Peyer's patch (tissue), 4 donors: Measurements from ENCODE around the gene TMEM238. TPM values are rescaled to one million over a fixed set of nuclear protein-coding genes. Genes with fewer than 3 reads are reported as not detected.
"Not testable (repeated sequence)": the region's sequence is repeated elsewhere in the genome, so short reads cannot be mapped to it uniquely, and the experiment has no call there.

Experiments
- DNase-seq, 3 donors: peaks; one replicate each; pipeline ENCODE4 v3.0.0-alpha.2; 2017 to 2019
- H3K27ac ChIP-seq, 4 donors: fragments of 200-600 bp; sonication (generic); one replicate each; pipeline ENCODE4 v1.5.1; 2016 to 2019
- H3K27me3 ChIP-seq, 2 donors: fragments of 200-600 bp; sonication (generic); one replicate each; pipeline ENCODE4 v1.5.1; 2019
- H3K36me3 ChIP-seq, 3 donors: fragments of 200-600 bp; sonication (generic); one replicate each; pipeline ENCODE4 v1.5.1; 2016 to 2019
- H3K4me1 ChIP-seq, 4 donors: fragments of 200-600 bp; sonication (generic); one replicate each; pipeline ENCODE4 v1.5.1; 2016 to 2019
- H3K4me3 ChIP-seq, 4 donors: fragments of 200-600 bp; sonication (generic); 1 replicate in 3 of 4; 2 replicates in 1 of 4; pipeline ENCODE4 v1.5.1; 2016 to 2019; ENCODE audit warnings: mild to moderate bottlenecking in 1 of 4
- H3K9me3 ChIP-seq, 4 donors: fragments of 200-600 bp; sonication (generic); one replicate each; pipeline ENCODE4 v1.5.1; 2016 to 2019; ENCODE audit warnings: mild to moderate bottlenecking in 1 of 4
- POLR2A ChIP-seq, 2 donors: fragments of 450-650 bp; IDR thresholded peaks; one replicate each; pipeline ENCODE4 v1.5.1; 2017; ENCODE audit warnings: antibody characterized with exemption in 2 of 2, mild to moderate bottlenecking in 2 of 2, moderate library complexity in 2 of 2
- total RNA-seq, 4 donors: library from RNA; depleted of rRNA; stranded (reverse); fragments of >200 nt; gene quantifications; one replicate each; pipeline ENCODE4 v1.1.0, GENCODE V29; 2016
- TF ChIP-seq, protein P1 (sequence below), 6 experiments: fragments of 450-650 bp in 4 of 6; fragments of 200-600 bp in 2 of 6; sonication (generic) in 1 of 6; IDR thresholded peaks; one replicate each; pipeline ENCODE4 v1.5.1; 2017 to 2019; ENCODE audit warnings: antibody characterized with exemption in 6 of 6, mild to moderate bottlenecking in 3 of 6, moderate library complexity in 1 of 6

Gene TMEM238
- total RNA-seq, 4 donors from 2014 or later, result 19.8 to 75.8 (median 61.6) TPM

DNA sequence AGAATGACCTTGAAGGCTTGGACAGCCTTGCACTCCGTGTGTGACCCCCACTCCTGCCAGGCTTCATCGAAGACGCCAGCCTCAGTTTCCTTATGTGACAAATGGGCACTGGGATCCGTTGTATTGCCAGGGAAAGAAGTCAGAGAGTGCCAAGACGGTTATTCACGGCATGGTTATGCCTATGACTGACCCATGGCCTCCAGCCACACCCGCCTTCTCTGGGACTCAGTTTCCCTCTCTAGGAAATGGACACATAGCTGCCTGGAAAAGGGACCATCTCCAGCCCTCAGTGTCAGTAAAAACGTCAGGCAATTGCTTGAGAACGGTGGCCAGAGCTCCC lies 24.4 kb upstream of the TMEM238 start:
- Histone ChIP-seq H3K4me3 (peak overlapping the region; percentile 81 to 93 (median 90)), H3K4me1 (peaks cover 6 to 18% (median 9%) of the 10 kb centered on the region in 4 donors), H3K36me3 (peaks cover 0 to 21% (median 0%) of the 10 kb centered on the region in 3 donors), H3K27me3 (no peaks in the 10 kb centered on the region), H3K9me3 (no peaks in the 10 kb centered on the region), H3K27ac (peak overlapping the region; percentile 90 to 96 (median 95))
- TF ChIP-seq, protein P1, sequence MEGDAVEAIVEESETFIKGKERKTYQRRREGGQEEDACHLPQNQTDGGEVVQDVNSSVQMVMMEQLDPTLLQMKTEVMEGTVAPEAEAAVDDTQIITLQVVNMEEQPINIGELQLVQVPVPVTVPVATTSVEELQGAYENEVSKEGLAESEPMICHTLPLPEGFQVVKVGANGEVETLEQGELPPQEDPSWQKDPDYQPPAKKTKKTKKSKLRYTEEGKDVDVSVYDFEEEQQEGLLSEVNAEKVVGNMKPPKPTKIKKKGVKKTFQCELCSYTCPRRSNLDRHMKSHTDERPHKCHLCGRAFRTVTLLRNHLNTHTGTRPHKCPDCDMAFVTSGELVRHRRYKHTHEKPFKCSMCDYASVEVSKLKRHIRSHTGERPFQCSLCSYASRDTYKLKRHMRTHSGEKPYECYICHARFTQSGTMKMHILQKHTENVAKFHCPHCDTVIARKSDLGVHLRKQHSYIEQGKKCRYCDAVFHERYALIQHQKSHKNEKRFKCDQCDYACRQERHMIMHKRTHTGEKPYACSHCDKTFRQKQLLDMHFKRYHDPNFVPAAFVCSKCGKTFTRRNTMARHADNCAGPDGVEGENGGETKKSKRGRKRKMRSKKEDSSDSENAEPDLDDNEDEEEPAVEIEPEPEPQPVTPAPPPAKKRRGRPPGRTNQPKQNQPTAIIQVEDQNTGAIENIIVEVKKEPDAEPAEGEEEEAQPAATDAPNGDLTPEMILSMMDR (IDR thresholded peaks at IDR 0.05), result no peak
- TF ChIP-seq POLR2A (IDR thresholded peaks at IDR 0.05), result no peak
- DNase-seq, result no peak

DNA sequence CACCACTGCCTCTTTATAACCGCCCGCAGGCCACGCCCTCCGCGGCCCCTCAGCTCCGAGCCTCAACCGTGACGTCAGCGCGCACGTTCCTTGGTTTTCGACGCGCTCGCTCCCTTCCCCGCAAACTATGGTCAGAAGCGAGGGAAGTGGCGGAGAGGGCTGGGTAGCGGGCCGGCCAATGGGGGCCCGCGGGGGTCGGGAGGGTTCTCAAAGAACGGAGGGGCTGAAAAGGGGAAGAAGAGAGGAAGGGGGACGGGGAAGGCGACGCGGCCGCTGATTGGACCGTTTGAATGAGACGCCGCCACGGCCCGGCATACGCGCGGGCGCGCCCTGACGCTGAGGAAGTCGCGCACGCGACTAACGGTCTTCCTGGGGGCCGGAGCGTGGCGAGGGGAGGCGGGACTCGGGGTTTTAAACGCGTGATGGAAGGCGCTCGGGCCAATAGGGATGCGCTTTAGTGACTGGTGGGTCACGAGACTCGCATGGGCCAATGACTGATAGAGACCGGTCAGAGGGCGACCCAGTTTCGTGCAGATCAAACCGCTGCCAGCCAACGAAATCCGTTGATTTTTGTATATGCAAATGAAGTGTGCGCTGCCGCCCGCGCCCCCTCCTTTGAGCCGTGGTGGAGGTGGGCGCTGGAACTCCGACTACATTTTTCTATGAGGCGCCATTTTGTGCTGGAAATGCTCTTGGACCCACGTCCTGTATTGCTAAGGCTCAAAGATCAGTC lies 23.9 kb upstream of the TMEM238 start:
- H3K27ac ChIP-seq, result peak overlapping the region; percentile 90 to 96 (median 95)
- DNase-seq, result peak; percentile 97 to 99 (median 98)
- peaks cover 0 to 27% (median 0%) of the 10 kb centered on the region in 3 donors for H3K36me3 ChIP-seq
- no peaks in the 10 kb centered on the region for H3K27me3 ChIP-seq
- TF ChIP-seq POLR2A (IDR thresholded peaks at IDR 0.05), result peak in 1 of 2 donors; percentile 93
- TF ChIP-seq, protein P1 (IDR thresholded peaks at IDR 0.05), result peak in 1 of 6 experiments; percentile 0
- H3K9me3 ChIP-seq, result no peaks in the 10 kb centered on the region
- H3K4me1 ChIP-seq, result peaks cover 6 to 18% (median 9%) of the 10 kb centered on the region in 4 donors
- H3K4me3 ChIP-seq, result peak overlapping the region; percentile 81 to 93 (median 90)

DNA sequence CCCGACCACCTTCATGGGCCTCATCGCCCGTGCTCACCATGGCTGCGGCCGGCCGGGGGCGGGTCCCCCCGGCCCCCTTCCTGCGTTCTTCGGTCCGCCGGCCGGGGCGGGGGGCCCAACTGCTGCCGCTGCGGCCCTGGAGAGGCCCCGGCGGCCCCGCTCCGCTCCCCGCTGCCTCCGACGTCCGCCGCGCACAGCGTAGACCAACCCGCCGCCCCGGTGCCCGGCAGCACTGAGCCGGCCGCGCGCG lies 23.4 kb upstream of the TMEM238 start, which contains the start of gene UBE2S:
UBE2S (minus strand) TSS at position 239 of the 250 bp plus-strand sequence; CDS start at position 40, 199 bp downstream.
- H3K4me1 ChIP-seq, result peaks cover 6 to 18% (median 9%) of the 10 kb centered on the region in 4 donors
- peak within 1 kb of the TSS; percentile 81 to 93 (median 90) for H3K4me3 ChIP-seq
- H3K27ac ChIP-seq, result peak within 1 kb of the TSS; percentile 90 to 96 (median 95)
- DNase-seq, H3K9me3 ChIP-seq, H3K27me3 ChIP-seq: not testable (repeated sequence)
- TF ChIP-seq, protein P1 (IDR thresholded peaks at IDR 0.05), result peak in 2 of 6 experiments; percentile 3 to 7
- TF ChIP-seq POLR2A (IDR thresholded peaks at IDR 0.05), result peak in 1 of 2 donors; percentile 93
- peaks cover 0 to 32% (median 0%) of the 10 kb centered on the region in 3 donors for H3K36me3 ChIP-seq

GRCh38 chr19:55406826-55407549 lies 22.9 kb upstream of the TMEM238 start:
- H3K9me3 ChIP-seq, result no peaks in the 10 kb centered on the region
- TF ChIP-seq POLR2A (IDR thresholded peaks at IDR 0.05), result no peak
- TF ChIP-seq, protein P1 (IDR thresholded peaks at IDR 0.05), result no peak
- peak overlapping the region; percentile 81 to 93 (median 90) for H3K4me3 ChIP-seq
- peak overlapping the region; percentile 90 to 96 (median 95) for H3K27ac ChIP-seq
- DNase-seq, result peak in 2 of 3 donors; percentile 67 to 70
- H3K27me3 ChIP-seq, result no peaks in the 10 kb centered on the region
- H3K4me1 ChIP-seq, result peaks cover 6 to 18% (median 9%) of the 10 kb centered on the region in 4 donors
- H3K36me3 ChIP-seq, result peaks cover 0 to 36% (median 0%) of the 10 kb centered on the region in 3 donors

DNA sequence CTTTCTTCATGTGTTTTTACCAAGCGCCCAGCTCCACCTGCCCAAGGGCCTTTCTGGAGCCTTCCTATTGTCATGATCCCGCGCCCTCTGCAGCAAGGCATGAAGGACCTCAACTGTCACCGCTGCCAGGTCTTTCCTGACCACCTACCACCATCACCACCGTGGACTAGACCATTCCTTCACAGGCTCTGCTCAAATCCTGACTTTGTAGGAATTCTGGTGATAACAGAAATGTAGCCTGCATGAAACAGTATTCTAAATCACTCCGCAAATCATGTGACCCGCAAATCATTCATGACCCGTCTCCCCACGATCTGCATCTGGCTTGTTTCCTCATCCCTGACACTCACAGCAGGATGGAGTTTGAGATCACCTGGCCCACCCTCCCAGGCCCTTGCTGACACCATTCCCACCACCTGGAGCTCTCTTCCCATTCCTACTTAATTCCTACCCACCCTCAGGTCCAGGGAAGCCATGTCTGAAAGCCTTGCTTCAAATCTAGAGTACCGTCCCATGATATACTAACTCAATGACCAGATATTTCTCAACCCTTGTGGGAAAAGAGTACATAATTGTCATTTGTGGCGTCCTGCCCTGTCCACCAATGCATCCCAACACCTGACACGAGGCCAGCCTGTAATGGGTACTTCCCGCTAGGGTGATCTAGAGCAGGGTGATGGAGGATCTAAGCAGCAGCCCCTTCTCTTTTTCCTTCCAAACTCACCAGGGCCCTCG lies 22.2 kb upstream of the TMEM238 start:
- no peak for DNase-seq
- peaks cover 6 to 18% (median 9%) of the 10 kb centered on the region in 4 donors for H3K4me1 ChIP-seq
- no peak overlapping the region for H3K27ac ChIP-seq
- no peaks in the 10 kb centered on the region for H3K9me3 ChIP-seq
- H3K36me3 ChIP-seq, result peaks cover 0 to 44% (median 0%) of the 10 kb centered on the region in 3 donors
- TF ChIP-seq, protein P1 (IDR thresholded peaks at IDR 0.05), result no peak
- no peak for TF ChIP-seq POLR2A (IDR thresholded peaks at IDR 0.05)
- H3K4me3 ChIP-seq, result peak overlapping the region in 2 of 4 donors; percentile 91 to 93
- no peaks in the 10 kb centered on the region for H3K27me3 ChIP-seq
